Cardiac septum (tissue), 1 donor: ENCODE results near the gene SH3BP4. TPM values are rescaled to one million over a fixed set of nuclear protein-coding genes. Genes with fewer than 3 reads are reported as not detected.

ENCODE experiments used
- DNase-seq: peaks from one replicate; pipeline ENCODE4 v3.0.0-alpha.2; 2020; ENCODE audit warnings: low spot score
- intact Hi-C: fragments of 100-400 bp; cut with DNase I; formaldehyde crosslinking; loops from one replicate; pipeline ENCODE4 v1.14.0; 2022
- total RNA-seq: library from RNA; stranded (reverse); fragmentation: NEBNext Ultra II Directional; extraction: Animal tissue kit (Norgen Biotek cat#: 25700); gene quantifications from one replicate; pipeline ENCODE4 v1.2.1, GENCODE V29; 2021
- donor health status: DM: no; HTN: no; CAD: no.

SH3BP4 gene
- total RNA-seq, 1 donor from 2014 or later, result 9.1 TPM

- intact Hi-C loops, result loop anchor here (1.0 kb wide), 1 partner anchor 12 kb away; no protein-coding TSS in a partner anchor
- DNase-seq, result no peak
These were observed 111.7 kb downstream of the SH3BP4 start for GRCh38 chr2:235063471-235063961.

- intact Hi-C loops, result no loop called here
- DNase-seq, result no peak
These were observed 113.2 kb downstream of the SH3BP4 start for GRCh38 chr2:235064976-235065375.

- intact Hi-C loops, result no loop called here
- no peak for DNase-seq
These were observed 114.7 kb downstream of the SH3BP4 start for GRCh38 chr2:235066490-235066889.

- intact Hi-C loops, result no loop called here
- no peak for DNase-seq
These were observed 115.1 kb downstream of the SH3BP4 start for GRCh38 chr2:235066895-235067294.

GRCh38 chr2:235068701-235069100, 116.9 kb downstream of the SH3BP4 start:
- no peak for DNase-seq
- intact Hi-C loops, result no loop called here

GRCh38 chr2:235070063-235070706, 118.4 kb downstream of the SH3BP4 start:
- DNase-seq, result no peak
- intact Hi-C loops, result no loop called here

- no peak for DNase-seq
- intact Hi-C loops, result no loop called here
These were observed 122.1 kb downstream of the SH3BP4 start for GRCh38 chr2:235073868-235074413.

- DNase-seq, result no peak
- intact Hi-C loops, result no loop called here
These were observed 125.2 kb downstream of the SH3BP4 start for GRCh38 chr2:235077046-235077445.

- DNase-seq, result no peak
- intact Hi-C loops, result no loop called here
These were observed 126.4 kb downstream of the SH3BP4 start for GRCh38 chr2:235078182-235078581.

- no peak for DNase-seq
- intact Hi-C loops, result no loop called here
These were observed 127.2 kb downstream of the SH3BP4 start for GRCh38 chr2:235078914-235079472.

GRCh38 chr2:235080101-235080500, 128.3 kb downstream of the SH3BP4 start:
- intact Hi-C loops, result no loop called here
- no peak for DNase-seq

GRCh38 chr2:235082578-235083338, 130.9 kb downstream of the SH3BP4 start:
- intact Hi-C loops, result no loop called here
- DNase-seq, result no peak

GRCh38 chr2:235083822-235084221, 132.0 kb downstream of the SH3BP4 start:
- intact Hi-C loops, result no loop called here
- DNase-seq, result no peak

- no peak for DNase-seq
- intact Hi-C loops, result no loop called here
These were observed 132.6 kb downstream of the SH3BP4 start for GRCh38 chr2:235084424-235084823.

GRCh38 chr2:235085476-235085875, 133.7 kb downstream of the SH3BP4 start:
- no peak for DNase-seq
- intact Hi-C loops, result no loop called here

GRCh38 chr2:235086481-235087184, 134.8 kb downstream of the SH3BP4 start:
- intact Hi-C loops, result no loop called here
- no peak for DNase-seq

- peak; percentile 79 for DNase-seq
- intact Hi-C loops, result no loop called here
These were observed 136.1 kb downstream of the SH3BP4 start for GRCh38 chr2:235087832-235088495.

GRCh38 chr2:235088496-235088921, 136.7 kb downstream of the SH3BP4 start:
- intact Hi-C loops, result no loop called here
- no peak for DNase-seq

- DNase-seq, result no peak
- intact Hi-C loops, result no loop called here
These were observed 139.6 kb downstream of the SH3BP4 start for GRCh38 chr2:235091421-235091820.
